ENCODE results near the gene ATP5F1B.

DNA sequence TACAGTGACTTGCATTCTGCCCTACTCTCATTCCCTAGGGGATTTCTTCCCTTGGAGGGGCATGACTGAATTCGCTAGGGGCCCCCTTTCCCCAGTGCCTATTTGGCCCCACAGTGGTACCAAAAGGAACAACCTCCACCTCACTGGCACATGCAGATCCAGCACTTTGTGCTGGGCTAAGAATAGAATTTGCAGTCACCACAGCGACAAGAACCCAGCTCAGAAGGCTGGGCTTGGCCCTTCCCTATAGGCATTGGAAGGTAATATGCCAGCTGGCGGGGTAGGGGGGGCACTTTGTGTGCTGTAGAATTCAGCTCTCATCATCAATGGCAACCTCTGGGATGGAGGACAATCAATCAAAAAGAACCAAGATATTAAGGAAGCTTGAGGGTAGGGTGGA lies 29.5 kb downstream of the ATP5F1B start:
- TF ChIP-seq POLR2A (IDR thresholded peaks at IDR 0.05) (no peak), CTCF (IDR thresholded peaks at IDR 0.05) (no peak)
